Measurements from ENCODE around the gene NDUFS7.

NDUFS7 gene

DNA sequence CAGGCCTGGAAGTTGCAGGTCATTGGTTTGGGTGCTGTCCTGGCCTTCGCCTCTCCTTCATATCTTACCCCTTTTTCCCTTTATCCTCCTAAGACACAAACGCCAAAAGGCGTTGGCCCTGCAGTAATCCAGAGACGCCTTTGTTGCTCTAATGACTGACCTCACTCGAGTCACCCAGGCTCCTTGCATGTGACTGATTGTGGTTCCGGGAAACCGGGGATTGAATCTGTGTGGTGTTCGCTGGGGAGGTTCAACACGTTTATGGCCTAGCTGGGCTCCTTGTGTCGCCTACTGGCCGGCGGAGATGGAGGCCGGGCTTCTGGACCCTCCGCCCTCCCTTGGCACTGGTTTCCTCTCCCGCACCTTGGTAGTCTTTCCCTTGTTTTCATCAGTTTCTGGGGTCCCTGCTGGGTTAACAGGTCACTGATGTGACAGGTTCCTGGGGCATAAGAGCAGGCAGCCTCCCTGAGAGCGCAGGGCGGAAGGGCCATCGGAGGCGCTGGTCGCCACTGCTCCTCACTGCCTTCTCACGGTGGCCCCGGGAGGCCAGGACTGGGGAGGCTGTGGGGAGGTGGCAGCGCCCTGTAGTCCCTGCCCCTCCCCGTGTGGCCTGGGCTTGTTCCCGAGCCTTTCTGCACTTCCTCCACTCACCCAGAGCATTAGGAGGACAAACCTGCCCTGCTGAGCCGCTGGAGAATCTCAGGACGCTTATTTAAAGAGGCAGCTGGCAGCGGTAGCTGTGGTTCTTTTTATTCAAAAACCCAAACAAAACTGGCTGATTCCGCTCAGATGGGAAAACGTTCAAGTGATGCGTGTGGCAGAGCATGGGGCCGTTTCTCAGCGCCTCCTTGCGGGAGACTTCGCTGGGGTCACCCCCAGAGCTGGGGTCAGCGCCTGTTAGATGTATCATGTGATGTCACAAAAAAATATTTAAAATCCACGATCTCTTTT, 18.1 kb upstream of the NDUFS7 start:
- DNase-seq, result no peak

DNA sequence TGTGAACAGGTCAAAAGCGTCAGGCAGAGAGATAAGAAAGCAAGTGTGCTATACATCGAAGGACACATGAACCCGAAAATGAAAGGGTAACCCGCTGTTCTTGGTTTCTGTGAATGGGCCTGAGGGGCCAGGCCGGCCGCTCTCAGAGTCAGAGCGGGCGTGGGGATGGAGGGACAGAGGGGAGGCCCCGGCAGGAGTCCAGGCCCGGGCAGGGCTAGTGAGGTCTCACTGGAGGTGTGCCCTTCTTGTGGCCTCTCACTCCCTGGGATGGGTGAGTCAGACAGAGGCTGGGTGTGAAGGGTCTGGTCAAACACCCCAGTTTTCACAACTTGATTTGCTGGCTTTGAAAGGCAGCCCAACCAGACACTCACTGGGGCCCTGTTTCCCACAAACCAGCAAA, 17.4 kb upstream of the NDUFS7 start:
- DNase-seq, result no peak

DNA sequence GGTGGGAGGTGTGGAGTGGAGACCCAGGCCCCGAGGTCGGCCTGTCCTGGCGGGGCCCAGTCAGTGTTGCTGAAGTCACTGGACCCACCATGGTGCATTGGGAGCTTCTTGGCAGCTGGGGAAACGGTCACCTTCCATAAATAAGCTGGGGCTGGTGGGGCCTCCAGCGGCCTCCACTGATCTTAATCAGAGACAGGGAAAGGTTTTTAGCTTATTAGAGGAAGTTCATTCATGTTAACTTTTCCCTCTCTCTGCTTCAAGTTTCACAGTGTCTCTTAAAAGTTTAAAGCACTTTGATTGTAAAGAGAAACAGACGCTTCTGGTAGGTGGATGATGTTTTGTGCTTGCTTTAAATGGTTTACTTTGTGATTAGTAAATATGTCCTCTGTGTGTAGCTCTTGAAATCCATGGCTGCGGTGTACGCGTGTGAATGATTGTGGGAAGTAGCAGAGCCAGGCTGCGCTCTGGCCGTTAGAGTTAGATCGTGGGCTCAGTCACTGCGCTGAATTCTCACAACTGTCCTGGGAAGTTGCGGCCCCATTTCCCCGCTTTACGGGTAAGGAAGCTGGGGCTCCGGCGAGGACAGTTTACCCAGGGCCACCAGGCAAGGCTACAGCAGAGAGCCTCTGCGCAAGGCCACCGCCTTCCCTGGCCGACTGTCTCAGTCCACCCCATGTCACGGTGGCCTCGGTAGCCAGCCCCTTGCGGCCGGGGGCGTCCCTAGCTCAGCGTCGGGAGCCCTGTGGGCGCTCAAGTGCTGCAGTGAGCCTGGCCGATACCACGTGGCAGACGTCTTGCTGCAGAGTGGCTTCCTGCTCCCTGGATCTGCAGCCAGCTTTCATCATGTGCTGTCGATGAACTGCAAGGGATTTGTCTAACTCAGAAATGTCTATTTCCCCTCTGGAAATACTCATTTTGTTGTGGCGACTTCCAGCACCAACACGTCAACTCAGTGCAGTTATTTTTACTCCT, 16.5 kb upstream of the NDUFS7 start:
- DNase-seq, result no peak

DNA sequence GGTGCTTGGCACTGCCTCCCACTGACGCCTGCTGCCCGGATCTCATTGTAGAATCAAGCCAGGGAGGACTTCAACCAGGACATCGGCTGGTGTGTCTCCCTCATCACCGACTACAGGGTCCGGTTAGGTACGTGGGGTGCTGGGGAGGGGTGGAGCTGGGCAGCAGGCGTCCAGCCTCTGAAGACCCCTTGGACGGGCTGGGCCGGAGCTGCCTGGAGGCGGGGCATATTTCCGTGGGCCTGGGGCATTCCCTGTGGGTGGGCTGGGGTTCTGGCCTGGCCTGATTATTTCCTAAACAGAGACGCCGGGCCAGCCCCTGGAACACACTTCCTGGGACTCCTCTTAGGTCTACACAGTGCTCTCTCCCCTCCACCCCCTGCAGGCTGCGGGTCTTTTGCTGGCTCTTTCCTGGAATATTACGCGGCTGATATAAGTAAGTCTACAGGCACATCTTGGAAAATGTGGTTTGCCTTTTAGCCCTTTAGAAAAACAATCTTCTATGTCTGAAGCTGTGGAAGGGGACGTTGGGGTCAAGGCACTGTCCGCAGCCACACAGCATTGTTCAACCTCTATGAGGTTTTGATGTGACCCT, 14.4 kb upstream of the NDUFS7 start:
- DNase-seq, result no peak

DNA sequence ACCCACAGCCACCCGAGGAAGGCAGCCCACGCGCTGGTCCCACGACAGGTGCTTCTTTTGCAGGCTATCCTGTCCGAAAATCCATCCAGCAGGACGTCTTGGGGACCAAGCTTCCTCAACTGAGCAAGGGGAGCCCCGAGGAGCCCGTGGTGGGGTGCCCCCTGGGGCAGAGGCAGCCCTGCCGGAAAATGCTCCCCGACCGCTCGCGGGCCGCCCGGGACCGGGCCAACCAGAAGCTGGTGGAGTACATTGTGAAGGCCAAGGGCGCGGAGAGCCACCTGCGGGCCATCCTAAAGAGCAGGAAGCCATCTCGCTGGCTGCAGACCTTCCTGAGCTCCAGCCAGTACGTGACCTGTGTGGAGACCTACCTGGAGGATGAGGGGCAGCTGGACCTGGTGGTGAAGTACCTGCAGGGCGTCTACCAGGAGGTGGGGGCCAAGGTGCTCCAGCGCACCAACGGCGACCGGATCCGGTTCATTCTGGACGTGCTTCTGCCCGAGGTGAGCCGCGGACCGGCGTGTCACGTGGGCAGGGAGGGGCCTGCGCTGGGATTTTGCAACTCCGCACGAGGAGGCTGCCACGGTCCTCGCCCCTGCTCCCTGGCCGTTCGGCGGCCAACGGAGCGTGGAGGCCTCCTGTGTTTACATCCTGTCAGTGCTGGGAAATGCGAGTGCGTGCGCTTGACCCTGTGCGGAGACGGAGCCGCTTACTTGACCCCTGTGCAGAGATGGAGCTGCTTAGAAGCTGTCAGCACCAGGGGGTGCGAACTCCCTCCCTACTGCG, 12.9 kb upstream of the NDUFS7 start:
- no peak for DNase-seq

DNA sequence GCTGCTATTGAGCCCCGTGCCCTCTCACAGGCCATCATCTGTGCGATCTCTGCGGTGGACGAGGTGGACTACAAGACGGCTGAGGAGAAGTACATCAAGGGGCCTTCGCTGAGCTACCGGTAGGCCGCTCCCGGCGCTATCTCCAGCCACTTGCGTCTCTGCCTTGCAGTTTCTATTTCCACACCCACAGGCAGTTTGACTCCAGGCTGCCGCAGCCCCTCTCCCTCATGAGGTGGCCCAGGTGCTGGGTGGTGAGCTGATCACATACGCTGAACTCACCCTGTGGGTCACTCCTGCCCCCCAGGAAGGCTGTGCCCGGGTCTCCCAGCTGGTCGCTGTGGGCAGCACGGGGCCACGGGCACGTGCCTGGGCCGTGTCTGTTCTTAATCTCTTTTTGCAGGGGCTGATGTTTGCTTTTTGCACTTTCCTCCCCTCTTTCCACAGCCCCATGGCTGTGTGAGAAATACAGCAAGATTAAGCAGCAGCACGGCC, 10.6 kb upstream of the NDUFS7 start:
- no peak for DNase-seq

DNA sequence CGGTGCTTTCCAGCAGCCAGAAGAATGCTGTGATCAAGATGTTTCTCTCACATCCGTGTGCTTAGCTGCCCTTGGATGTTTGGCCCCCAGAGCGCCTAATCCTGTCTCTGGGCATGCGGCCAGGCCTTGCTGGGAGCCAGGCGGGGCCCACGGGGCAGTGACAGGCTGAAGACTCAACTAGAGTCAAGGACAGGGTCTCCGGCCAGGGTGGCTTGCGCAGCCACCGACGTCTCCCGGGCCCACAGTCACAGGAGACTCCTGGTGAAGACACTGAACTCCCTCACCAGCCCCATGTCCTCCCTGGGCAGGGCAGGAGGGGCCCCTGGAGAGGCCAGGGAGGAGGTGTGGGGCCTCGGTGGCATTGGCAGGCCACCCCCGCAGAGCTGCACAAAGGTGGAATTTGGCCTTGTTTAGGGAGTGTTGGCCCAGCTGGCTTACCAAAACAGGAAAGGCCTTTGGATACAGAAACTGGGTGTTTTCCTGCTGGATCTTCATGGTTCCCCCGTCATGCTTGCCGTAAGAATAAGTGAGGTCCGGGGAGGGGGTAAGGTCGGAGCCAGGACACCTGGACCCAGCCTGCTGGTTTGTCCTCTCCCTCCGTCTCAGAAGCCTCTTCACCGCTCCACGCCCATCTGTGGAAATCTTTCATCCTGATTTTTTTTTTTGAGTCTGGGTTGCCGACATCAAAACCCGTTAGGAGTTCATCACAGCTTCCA, 10.0 kb upstream of the NDUFS7 start:
- DNase-seq, result no peak

DNA sequence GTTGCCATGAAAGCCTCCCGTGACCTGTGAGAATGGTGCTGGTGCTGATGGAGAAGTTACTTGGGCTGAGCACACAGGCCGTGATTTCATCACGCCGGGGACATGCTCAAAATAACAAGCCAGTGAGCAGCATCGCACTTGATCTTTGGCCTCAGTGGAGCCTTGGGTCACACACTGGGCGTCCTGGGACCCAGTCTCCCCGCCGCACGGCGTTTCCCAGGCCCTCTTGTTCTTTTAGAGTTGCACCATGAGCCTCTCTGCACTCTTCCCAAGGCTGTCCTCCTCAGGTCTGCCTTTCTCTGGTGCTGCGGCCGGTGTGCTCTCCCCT, 9.5 kb upstream of the NDUFS7 start:
- no peak for DNase-seq

DNA sequence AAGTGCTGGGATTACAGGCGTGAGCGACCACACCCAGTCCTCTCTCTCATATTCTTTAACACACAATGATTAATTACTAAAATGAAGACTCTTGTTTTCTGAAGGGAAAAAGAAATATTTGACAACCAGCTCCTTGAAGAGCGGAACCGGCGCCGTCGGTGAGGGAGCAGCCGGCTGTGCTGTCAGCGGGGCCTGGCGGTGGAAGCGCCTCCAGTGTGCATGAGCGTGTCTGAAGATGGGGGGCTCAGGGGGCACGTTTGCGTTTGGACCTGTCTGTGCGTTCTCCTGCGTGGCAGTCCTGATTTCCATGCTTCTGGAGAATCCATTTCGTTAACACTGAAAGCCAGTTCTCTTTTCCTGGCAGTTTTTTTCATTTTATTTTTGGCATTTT, 7.3 kb upstream of the NDUFS7 start:
- no peak for DNase-seq

DNA sequence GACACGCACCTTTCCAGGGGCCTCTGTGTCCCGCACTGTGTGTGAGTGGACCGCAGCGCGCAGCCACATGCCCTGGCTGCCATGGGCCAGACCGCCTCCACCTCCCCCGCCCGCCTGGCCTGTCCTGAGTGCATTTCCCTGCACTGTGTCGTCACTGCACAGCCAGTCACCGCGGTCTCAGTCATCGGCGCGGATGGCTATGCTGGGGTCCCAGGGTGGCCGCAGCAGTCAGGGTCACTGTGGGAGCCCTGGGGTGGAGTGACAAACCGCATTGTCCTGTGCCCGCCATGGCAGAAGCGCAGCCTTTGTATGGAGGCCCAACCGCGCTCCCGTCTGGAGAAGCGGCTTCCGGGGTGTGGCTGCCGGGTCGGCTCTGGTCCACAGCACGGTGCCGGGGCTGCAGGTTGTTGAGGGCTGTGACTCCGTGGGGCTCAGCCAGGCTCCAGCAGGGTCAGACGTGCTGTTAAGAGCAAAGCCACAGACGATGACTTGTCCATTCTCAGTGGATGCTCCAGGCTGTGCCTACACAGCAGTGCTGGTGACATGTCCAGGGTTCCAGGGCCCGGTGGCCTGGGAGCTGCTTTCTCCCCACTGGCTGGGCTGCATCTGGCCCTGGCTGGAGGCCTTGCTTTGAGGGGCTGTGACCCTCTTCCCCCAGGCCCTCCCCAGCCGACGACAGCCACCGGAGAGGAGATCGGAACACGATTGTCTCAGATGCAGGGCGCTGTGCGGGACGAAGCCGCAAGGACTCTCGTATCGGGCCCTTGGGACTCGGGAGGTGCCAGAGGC, 6.3 kb upstream of the NDUFS7 start:
- no peak for DNase-seq

DNA sequence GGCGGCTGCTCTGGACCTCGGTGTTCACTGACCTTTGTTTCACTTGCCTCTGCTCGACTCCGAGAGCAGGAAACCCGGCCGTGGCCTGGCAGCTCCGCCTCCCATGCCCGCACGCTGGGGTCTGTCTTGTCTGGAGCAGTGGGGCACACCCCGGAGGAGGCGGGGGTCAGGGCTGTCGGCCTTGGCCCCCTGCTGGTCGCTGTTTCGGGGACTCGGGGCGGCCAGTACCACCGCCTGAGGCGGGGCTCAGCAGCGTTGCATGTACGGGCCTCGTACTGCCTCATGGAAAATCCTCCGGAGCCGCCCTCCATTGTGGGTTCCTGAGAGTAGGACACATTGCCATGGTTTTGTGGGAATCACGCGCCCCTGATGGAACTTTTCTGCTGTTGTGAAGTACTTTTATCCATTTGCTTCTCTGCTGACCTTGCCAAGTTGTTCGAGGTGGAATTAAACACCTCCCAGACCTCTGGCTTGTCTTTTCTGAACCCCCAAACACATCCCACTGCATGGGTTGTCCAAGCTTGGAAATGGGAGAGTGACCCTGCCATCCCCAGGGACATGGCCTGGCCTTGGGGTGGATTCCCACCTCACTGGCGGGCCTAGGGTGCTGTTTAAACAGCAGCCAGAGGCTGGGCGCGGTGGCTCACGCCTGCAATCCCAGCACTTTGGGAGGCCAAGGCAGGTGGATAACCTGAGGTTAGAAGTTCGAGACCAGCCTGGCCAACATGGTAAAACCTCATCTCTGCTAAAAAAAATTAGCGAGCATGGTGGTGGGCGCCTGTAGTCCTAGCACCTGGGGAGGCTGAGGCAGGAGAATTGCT, 5.5 kb upstream of the NDUFS7 start:
- no peak for DNase-seq

DNA sequence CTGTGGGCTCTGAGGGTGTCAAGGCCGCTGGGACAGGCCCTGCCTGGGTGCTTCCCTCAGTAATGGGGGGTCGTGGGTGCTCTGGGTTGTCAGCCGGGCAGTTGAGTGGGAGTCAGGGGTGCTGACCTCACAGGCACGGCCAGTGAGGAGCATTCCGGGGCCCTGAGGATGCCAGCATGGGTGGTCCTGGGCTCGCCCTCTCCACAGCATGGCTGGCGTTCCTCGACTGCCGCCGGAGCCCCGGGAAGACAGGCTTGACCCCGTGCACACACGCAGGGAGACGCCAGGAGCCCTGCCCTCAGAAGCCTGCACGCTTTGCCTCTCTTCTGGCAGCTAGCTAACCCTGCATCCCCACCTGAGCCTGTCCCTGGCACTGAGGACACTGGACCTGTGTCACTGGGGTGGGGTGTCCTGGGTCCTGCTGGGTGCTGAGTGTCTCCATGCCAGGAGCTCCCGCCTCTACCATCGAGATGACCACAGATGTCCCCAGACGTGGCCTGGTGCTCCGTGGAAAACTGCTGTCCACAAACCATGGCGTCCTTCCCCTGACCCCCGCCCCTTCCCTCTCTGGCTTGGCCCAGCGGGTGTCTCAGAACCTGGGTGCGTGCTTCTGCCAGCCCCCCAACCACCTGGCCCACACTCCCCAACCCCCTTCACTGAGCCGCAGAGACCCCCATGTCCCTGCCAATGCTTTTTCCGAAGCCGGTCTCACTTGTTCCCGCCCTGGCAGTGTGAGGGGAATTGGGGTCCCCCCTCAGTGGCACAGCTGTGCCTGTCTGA, 4.4 kb upstream of the NDUFS7 start:
- DNase-seq, result no peak

DNA sequence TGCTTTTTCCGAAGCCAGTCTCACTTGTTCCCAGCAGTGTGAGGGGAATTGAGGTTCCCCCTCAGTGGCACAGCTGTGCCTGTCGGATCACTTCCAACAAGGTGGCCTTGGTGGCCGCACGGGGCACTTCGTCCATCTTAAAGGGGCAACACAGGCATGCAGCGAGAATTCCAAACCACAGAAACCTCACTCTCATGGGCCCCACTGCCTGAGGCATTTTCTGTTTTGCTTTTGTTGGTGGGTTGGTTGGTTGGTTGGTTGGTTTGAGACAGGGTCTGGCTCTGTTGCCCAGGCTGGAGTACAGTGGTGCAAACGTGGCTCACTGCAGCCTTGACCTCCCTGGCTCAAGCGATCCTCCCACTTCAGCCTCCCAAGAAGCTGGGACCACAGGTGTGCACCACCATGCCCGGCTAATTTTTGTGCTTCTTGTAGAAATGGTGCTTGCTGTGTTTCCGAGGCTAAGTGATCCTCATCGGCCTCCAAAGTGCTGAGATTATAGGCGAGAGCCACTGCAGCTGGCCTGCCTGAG, 3.7 kb upstream of the NDUFS7 start:
- DNase-seq, result no peak

DNA sequence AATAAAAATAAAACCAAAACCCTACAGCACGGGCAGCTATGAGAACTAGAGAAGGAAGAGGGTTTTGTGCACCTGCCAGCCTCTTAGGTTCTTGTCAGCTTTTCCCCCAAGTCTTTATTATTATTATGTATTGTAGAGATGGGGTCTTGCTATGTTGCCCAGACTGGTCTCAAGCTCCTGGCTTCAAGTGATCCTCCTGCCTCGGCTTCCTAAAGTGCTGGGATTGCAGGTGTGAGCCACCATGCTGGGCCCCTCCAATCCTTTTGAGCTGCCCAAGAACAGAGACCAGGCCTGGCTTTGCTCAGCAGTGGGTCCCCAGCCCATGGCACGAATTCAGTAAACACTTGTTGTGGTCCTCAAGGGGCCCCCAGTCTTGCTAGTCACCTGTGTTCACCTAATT, 1.5 kb upstream of the NDUFS7 start:
- DNase-seq, result no peak

DNA sequence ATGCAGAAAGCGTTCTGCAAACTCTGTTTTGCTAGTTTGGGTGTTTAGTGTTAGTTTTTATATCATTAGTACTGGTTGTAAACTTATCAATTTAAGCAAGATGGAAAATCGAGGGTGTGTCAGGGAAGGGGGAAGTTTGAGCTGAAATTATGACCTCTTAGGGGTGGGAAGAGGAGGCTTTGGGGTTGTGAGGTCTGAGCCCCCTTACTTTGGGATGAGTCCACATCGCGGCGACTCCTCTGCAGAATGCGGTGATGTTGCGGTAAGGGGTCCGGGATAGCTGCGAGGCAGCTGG, 743 bp upstream of the NDUFS7 start:
- no peak for DNase-seq

DNA sequence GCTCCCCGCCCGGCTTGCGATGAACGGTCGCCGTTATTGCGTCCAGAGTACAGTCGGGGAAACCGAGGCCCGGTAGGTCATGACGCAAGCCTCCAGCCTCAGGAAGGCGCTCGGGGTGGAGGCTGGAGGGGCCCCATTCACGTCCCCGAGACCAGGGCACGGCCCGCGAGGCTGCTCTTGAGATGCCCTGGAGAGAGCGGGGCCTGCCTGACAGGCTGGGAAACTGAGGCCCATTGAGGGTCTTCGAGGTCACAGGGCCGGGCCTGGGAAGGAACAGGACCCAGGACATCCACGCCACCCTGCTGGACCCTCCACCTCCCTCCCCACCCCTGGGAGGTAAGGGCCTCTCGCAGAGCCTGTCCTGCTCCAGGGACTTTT, 367 bp downstream of the NDUFS7 start:
- DNase-seq, result no peak

DNA sequence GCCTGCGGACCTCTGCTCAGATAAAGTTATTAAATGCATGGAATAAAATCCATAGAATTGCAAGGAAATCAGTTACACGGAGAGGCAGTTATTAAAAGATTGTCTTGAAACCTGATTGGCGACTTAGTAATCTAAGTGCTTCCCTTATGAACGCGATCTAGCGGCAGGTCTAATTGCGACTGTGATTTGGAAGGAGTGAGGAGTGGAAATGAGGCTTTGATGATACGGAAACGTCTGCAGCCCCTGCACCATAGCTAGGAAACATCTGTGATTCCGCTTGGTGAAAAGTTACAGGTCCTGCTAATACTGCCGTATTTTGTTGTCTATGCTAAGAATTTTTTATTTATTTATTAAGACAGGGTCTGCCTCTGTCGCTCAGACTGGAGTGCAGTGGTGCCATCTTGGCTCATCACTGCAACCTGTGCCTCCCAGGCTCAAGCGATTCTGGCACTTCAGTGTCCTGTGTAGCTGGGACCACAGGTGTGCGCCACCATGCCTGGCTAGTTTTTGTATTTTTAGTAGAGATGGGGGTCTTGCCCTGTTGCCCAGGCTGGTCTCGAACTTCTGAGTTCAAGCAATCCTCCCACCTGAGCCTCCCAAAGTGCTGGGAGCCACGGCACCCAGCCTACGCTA, 887 bp downstream of the NDUFS7 start:
- DNase-seq, result no peak

DNA sequence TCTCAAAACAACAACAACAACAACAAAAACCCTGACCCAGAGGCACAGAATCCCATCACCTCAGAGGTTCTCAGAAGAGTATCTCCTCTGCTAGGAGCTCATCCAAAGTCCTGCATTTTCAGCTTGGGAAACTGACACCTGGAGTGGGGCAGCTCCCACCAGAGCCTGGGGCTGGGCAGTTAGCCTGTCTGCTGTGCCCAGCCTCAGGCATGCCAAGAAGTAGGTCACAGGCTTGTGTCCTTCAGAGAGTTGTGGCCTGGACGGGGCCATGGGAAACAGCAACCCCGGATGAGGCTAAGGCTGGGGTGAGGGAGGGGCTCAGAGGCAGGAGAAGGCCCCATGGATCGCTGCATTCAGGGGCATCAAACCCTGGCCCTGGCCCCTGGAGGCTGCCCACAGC, 2.1 kb downstream of the NDUFS7 start:
- no peak for DNase-seq
